ENCODE measurements around the gene ASPSCR1. TPM values are rescaled to one million over a fixed set of nuclear protein-coding genes. Genes with fewer than 3 reads are reported as not detected.

ASPSCR1 gene
- total and polyA plus RNA-seq, 4 donors = 15.0 to 108 (median 30.4) TPM

GRCh38 chr17:82065638-82066303, 88.3 kb downstream of the ASPSCR1 start, which contains the start of gene DUS1L:
TSS of gene DUS1L (minus strand) at chr17:82065804. CDS start at chr17:82065059, 745 bp downstream.
- Histone ChIP-seq H3K27ac (ENCODE audit: low read depth in 1 of 2, low read length in 2 of 2) (peak within 1 kb of the TSS; percentile 69 to 78), H3K27me3 (ENCODE audit: control insufficient read depth in 1 of 2, insufficient read depth in 2 of 2, low read length in 1 of 2) (no peaks in the 10 kb centered on the region), H3K4me1 (ENCODE audit: control insufficient read depth in 1 of 2, insufficient read depth in 2 of 2, low read length in 2 of 2) (no peaks in the 10 kb centered on the region), H3K36me3 (ENCODE audit: control insufficient read depth in 1 of 2, insufficient read depth in 2 of 2, low read length in 1 of 2) (peaks cover 0 to 1% of the 10 kb centered on the region in 2 donors), H3K9me3 (ENCODE audit: control insufficient read depth, low read length) (no peaks in the 10 kb centered on the region), H3K4me3 (ENCODE audit: low read length in 2 of 2) (peak within 1 kb of the TSS; percentile 60 to 80)
- 10 to 11% methylated on average over 65 to 88 of the region's 88 CpGs for WGBS, 2 donors
- DNase-seq = peak; percentile 74 to 91
- ATAC-seq (ENCODE audit: low FRiP score) = peak; percentile 92
- intact Hi-C loops (cut with DNase I) = no loop called here

Other genes with a start within 250 kb of the ASPSCR1 start
- under 1 TPM; 0.39 to 0.63 TPM for gene GCGR, start 173.5 kb upstream of the ASPSCR1 start, total RNA-seq
- gene GCGR, start 173.5 kb upstream of the ASPSCR1 start, polyA plus RNA-seq = not detected
- gene MCRIP1, start 144.3 kb upstream of the ASPSCR1 start, total RNA-seq = 100 to 1,000 TPM in 1 of 2 donors, 10 to 100 TPM in 1; 93.5 to 105 TPM
- 100 to 1,000 TPM; 158 to 310 TPM for gene MCRIP1, start 144.3 kb upstream of the ASPSCR1 start, polyA plus RNA-seq
- gene PPP1R27, start 142.6 kb upstream of the ASPSCR1 start, total RNA-seq = not detected
- gene PPP1R27, start 142.6 kb upstream of the ASPSCR1 start, polyA plus RNA-seq = under 1 TPM in 1 of 2 donors, not detected in 1; 0.41 TPM
- 100 to 1,000 TPM; 407 to 436 TPM for gene P4HB, start 117.1 kb upstream of the ASPSCR1 start, total RNA-seq
- 100 to 1,000 TPM; 275 to 537 TPM for gene P4HB, start 117.1 kb upstream of the ASPSCR1 start, polyA plus RNA-seq
- 100 to 1,000 TPM; 303 to 422 TPM for gene ARHGDIA, start 106.3 kb upstream of the ASPSCR1 start, total RNA-seq
- 100 to 1,000 TPM; 163 to 310 TPM for gene ARHGDIA, start 106.3 kb upstream of the ASPSCR1 start, polyA plus RNA-seq
- gene ALYREF, start 86.0 kb upstream of the ASPSCR1 start, total RNA-seq = 10 to 100 TPM; 38.6 to 43.3 TPM
- 10 to 100 TPM; 29.7 to 36.1 TPM for gene ALYREF, start 86.0 kb upstream of the ASPSCR1 start, polyA plus RNA-seq
- 10 to 100 TPM; 65.6 to 80.1 TPM for gene ANAPC11, start 85.9 kb upstream of the ASPSCR1 start, total RNA-seq
- gene ANAPC11, start 85.9 kb upstream of the ASPSCR1 start, polyA plus RNA-seq = 100 to 1,000 TPM; 190 to 195 TPM
- gene NPB, start 75.4 kb upstream of the ASPSCR1 start, total RNA-seq = 1 to 10 TPM in 1 of 2 donors, under 1 TPM in 1; 0.58 to 1.0 TPM
- gene NPB, start 75.4 kb upstream of the ASPSCR1 start, polyA plus RNA-seq = 1 to 10 TPM in 1 of 2 donors, not detected in 1; 2.4 TPM
- 10 to 100 TPM; 14.6 to 20.8 TPM for gene PCYT2, start 66.2 kb upstream of the ASPSCR1 start, total RNA-seq
- gene PCYT2, start 66.2 kb upstream of the ASPSCR1 start, polyA plus RNA-seq = 10 to 100 TPM; 30.1 to 33.2 TPM
- gene SIRT7, start 59.5 kb upstream of the ASPSCR1 start, total RNA-seq = 10 to 100 TPM; 18.6 to 21.6 TPM
- 10 to 100 TPM in 1 of 2 donors, 1 to 10 TPM in 1; 8.5 to 43.1 TPM for gene SIRT7, start 59.5 kb upstream of the ASPSCR1 start, polyA plus RNA-seq
- 10 to 100 TPM; 29.4 to 38.6 TPM for gene MAFG, start 49.9 kb upstream of the ASPSCR1 start, total RNA-seq
- 10 to 100 TPM in 1 of 2 donors, 1 to 10 TPM in 1; 9.9 to 16.0 TPM for gene MAFG, start 49.9 kb upstream of the ASPSCR1 start, polyA plus RNA-seq
- gene PYCR1, start 40.3 kb upstream of the ASPSCR1 start, total RNA-seq = 10 to 100 TPM in 1 of 2 donors, 1 to 10 TPM in 1; 9.4 to 23.4 TPM
- gene PYCR1, start 40.3 kb upstream of the ASPSCR1 start, polyA plus RNA-seq = 1 to 10 TPM; 4.3 to 6.4 TPM
- gene MYADML2, start 30.4 kb upstream of the ASPSCR1 start, total RNA-seq = not detected
- gene MYADML2, start 30.4 kb upstream of the ASPSCR1 start, polyA plus RNA-seq = not detected
- under 1 TPM in 1 of 2 donors, not detected in 1; 0.60 TPM for gene NOTUM, start 16.4 kb upstream of the ASPSCR1 start, total RNA-seq
- gene NOTUM, start 16.4 kb upstream of the ASPSCR1 start, polyA plus RNA-seq = 1 to 10 TPM in 1 of 2 donors, not detected in 1; 1.0 TPM
- 10 to 100 TPM; 31.0 to 33.2 TPM for gene CENPX, start 45.2 kb downstream of the ASPSCR1 start, total RNA-seq
- 100 to 1,000 TPM; 109 TPM for gene CENPX, start 45.2 kb downstream of the ASPSCR1 start, polyA plus RNA-seq
- gene LRRC45, start 45.7 kb downstream of the ASPSCR1 start, total RNA-seq = 1 to 10 TPM; 4.3 to 10.0 TPM
- gene LRRC45, start 45.7 kb downstream of the ASPSCR1 start, polyA plus RNA-seq = 10 to 100 TPM in 1 of 2 donors, 1 to 10 TPM in 1; 3.1 to 20.1 TPM
- under 1 TPM in 1 of 2 donors, not detected in 1; 0.57 TPM for gene RAC3, start 54.0 kb downstream of the ASPSCR1 start, total RNA-seq
- gene RAC3, start 54.0 kb downstream of the ASPSCR1 start, polyA plus RNA-seq = 1 to 10 TPM in 1 of 2 donors, under 1 TPM in 1; 0.63 to 2.8 TPM
- gene DCXR, start 60.1 kb downstream of the ASPSCR1 start, total RNA-seq = 10 to 100 TPM; 34.9 to 62.2 TPM
- gene DCXR, start 60.1 kb downstream of the ASPSCR1 start, polyA plus RNA-seq = 10 to 100 TPM; 80.1 to 81.0 TPM
- 10 to 100 TPM; 28.2 to 34.0 TPM for gene RFNG, start 74.2 kb downstream of the ASPSCR1 start, total RNA-seq
- 10 to 100 TPM; 28.3 to 73.0 TPM for gene RFNG, start 74.2 kb downstream of the ASPSCR1 start, polyA plus RNA-seq
- gene GPS1, start 74.3 kb downstream of the ASPSCR1 start, total RNA-seq = 10 to 100 TPM; 46.9 to 60.7 TPM
- gene GPS1, start 74.3 kb downstream of the ASPSCR1 start, polyA plus RNA-seq = 100 to 1,000 TPM in 1 of 2 donors, 10 to 100 TPM in 1; 47.6 to 171 TPM
- gene DUS1L, start 88.2 kb downstream of the ASPSCR1 start, total RNA-seq = 10 to 100 TPM; 47.0 to 61.1 TPM
- 100 to 1,000 TPM in 1 of 2 donors, 10 to 100 TPM in 1; 43.7 to 143 TPM for gene DUS1L, start 88.2 kb downstream of the ASPSCR1 start, polyA plus RNA-seq
- gene FASN, start 120.6 kb downstream of the ASPSCR1 start, total RNA-seq = 10 to 100 TPM; 42.2 to 64.0 TPM
- 10 to 100 TPM in 1 of 2 donors, 1 to 10 TPM in 1; 4.3 to 10.4 TPM for gene FASN, start 120.6 kb downstream of the ASPSCR1 start, polyA plus RNA-seq
- 10 to 100 TPM; 31.2 to 53.4 TPM for gene CCDC57, start 235.2 kb downstream of the ASPSCR1 start, total RNA-seq
- gene CCDC57, start 235.2 kb downstream of the ASPSCR1 start, polyA plus RNA-seq = 100 to 1,000 TPM in 1 of 2 donors, 10 to 100 TPM in 1; 17.8 to 145 TPM

Measured in aorta (tissue), 5 donors.